ENCODE results near the gene OBI1. TPM values are rescaled to one million over a fixed set of nuclear protein-coding genes. Genes with fewer than 3 reads are reported as not detected.

The OBI1 gene
- total and polyA plus RNA-seq, 12 donors: 1.5 to 14.3 (median 7.5) TPM

- TF ChIP-seq CTCF (IDR thresholded peaks at IDR 0.05) (peak in 3 of 6 experiments; percentile 9 to 23 (median 19)), POLR2A (IDR thresholded peaks at IDR 0.05) (no peak)
- H3K27ac ChIP-seq: no peak overlapping the region
- intact Hi-C loops (cut with DNase I): no loop called here
- no peak overlapping the region for H3K4me3 ChIP-seq
- no peaks in the 10 kb centered on the region for H3K27me3 ChIP-seq
- 31 to 45% (median 37%) methylated on average over 2 of the region's 2 CpGs for WGBS, 4 donors
- H3K9me3 ChIP-seq (replicated peaks in 1 of 3): no peaks in the 10 kb centered on the region
- H3K4me1 ChIP-seq (replicated peaks in 1 of 2): no peaks in the 10 kb centered on the region
- no peaks in the 10 kb centered on the region for H3K36me3 ChIP-seq (replicated peaks in 1 of 2)
- DNase-seq: peak in 1 of 7 donors; percentile 1
Measured at GRCh38 chr13:78689011-78689410, 30.1 kb upstream of the OBI1 start.

GRCh38 chr13:78686461-78686860, 27.5 kb upstream of the OBI1 start:
- H3K27me3 ChIP-seq: no peaks in the 10 kb centered on the region
- WGBS, 4 donors: 84 to 90% (median 88%) methylated on average over 3 to 4 of the region's 4 CpGs
- no peaks in the 10 kb centered on the region for H3K36me3 ChIP-seq (replicated peaks in 1 of 2)
- intact Hi-C loops (cut with DNase I): no loop called here
- no peak for TF ChIP-seq CTCF (IDR thresholded peaks at IDR 0.05)
- no peak for TF ChIP-seq POLR2A (IDR thresholded peaks at IDR 0.05)
- no peaks in the 10 kb centered on the region for H3K4me1 ChIP-seq (replicated peaks in 1 of 2)
- H3K9me3 ChIP-seq (replicated peaks in 1 of 3): no peaks in the 10 kb centered on the region
- no peak overlapping the region for H3K4me3 ChIP-seq
- no peak overlapping the region for H3K27ac ChIP-seq
- DNase-seq: no peak

- no peaks in the 10 kb centered on the region for H3K36me3 ChIP-seq (replicated peaks in 1 of 2)
- H3K4me1 ChIP-seq (replicated peaks in 1 of 2): no peaks in the 10 kb centered on the region
- no peak overlapping the region for H3K27ac ChIP-seq
- no peak overlapping the region for H3K4me3 ChIP-seq
- TF ChIP-seq POLR2A (IDR thresholded peaks at IDR 0.05) (no peak), CTCF (IDR thresholded peaks at IDR 0.05) (no peak)
- intact Hi-C loops (cut with DNase I): no loop called here
- H3K27me3 ChIP-seq: no peaks in the 10 kb centered on the region
- 36 to 44% (median 42%) methylated on average over 6 of the region's 6 CpGs for WGBS, 4 donors
- no peak for DNase-seq
- H3K9me3 ChIP-seq (replicated peaks in 1 of 3): no peaks in the 10 kb centered on the region
Measured at GRCh38 chr13:78680576-78681350, 21.8 kb upstream of the OBI1 start.

GRCh38 chr13:78680115-78680561, 21.2 kb upstream of the OBI1 start:
- 60 to 79% (median 66%) methylated on average over 8 of the region's 8 CpGs for WGBS, 4 donors
- DNase-seq: no peak
- H3K4me3 ChIP-seq: no peak overlapping the region
- no peak overlapping the region for H3K27ac ChIP-seq
- no peaks in the 10 kb centered on the region for H3K36me3 ChIP-seq (replicated peaks in 1 of 2)
- H3K27me3 ChIP-seq: no peaks in the 10 kb centered on the region
- intact Hi-C loops (cut with DNase I): no loop called here
- no peaks in the 10 kb centered on the region for H3K9me3 ChIP-seq (replicated peaks in 1 of 3)
- no peak for TF ChIP-seq CTCF (IDR thresholded peaks at IDR 0.05)
- no peak for TF ChIP-seq POLR2A (IDR thresholded peaks at IDR 0.05)
- no peaks in the 10 kb centered on the region for H3K4me1 ChIP-seq (replicated peaks in 1 of 2)
